Measurements from ENCODE around the gene GPR183.

GRCh38 chr13:99294198-99294597, 13.0 kb downstream of the GPR183 start:
- TF ChIP-seq CTCF (IDR thresholded peaks at IDR 0.05), result no peak
- TF ChIP-seq POLR2A (IDR thresholded peaks at IDR 0.05), result no peak

All from adrenal gland (tissue), 5 donors.